ENCODE measurements around the gene SLC34A3. TPM values are rescaled to one million over a fixed set of nuclear protein-coding genes. Genes with fewer than 3 reads are reported as not detected.

SLC34A3 gene
- polyA plus RNA-seq, 3 donors, result 0.04 to 0.06 TPM; not detected in 1

DNA sequence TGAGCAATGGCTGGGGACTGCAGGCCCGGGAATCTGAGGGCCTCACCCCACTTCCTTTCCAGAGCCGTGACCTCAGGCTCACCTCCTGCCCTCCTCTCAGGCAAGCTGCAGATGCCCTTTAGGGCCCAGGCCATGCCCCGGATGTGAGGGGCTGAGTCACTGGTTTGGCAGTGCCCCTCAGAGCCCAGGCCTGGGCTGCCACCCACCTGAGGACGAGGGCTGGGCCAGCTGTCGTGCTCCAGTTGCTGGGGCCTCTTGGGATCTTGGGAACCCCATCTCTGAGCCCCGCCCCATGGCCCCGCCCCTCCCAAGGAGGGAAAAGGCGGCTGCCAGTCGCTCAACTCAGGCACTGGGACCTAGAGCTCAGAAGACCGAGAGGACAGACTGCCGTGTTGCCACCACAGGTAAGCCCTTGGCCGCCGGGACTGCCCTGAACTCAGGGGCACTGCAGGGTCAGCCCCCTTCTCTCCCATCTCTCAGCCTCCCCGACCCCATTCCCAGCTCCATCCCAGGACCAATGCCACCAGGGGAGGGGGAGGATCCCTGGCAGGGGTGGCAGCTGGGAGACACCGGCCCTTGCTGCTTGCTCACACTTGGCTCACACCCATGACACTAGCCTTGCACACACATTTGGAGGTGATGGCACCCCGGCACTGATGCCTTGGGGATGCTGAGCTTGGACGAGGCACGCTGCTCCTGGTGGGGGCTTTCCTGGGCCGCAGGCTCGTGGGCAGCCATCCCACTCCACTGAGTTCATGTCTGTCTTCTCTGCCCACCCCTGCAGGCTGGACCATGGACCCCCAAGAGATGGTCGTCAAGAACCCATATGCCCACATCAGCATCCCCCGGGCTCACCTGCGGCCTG, 5.6 kb upstream of the SLC34A3 start, which contains the start of gene CYSRT1:
Gene CYSRT1 (plus strand): TSS at position 345 of the 865 bp plus-strand sequence. CDS start 448 bp downstream, at position 793.
- 54 to 56% (median 55%) methylated on average over 22 to 23 of the region's 23 CpGs for WGBS, 3 donors
- H3K27ac ChIP-seq (ENCODE audit: low read depth, low read length), result no peak within 1 kb of the TSS

DNA sequence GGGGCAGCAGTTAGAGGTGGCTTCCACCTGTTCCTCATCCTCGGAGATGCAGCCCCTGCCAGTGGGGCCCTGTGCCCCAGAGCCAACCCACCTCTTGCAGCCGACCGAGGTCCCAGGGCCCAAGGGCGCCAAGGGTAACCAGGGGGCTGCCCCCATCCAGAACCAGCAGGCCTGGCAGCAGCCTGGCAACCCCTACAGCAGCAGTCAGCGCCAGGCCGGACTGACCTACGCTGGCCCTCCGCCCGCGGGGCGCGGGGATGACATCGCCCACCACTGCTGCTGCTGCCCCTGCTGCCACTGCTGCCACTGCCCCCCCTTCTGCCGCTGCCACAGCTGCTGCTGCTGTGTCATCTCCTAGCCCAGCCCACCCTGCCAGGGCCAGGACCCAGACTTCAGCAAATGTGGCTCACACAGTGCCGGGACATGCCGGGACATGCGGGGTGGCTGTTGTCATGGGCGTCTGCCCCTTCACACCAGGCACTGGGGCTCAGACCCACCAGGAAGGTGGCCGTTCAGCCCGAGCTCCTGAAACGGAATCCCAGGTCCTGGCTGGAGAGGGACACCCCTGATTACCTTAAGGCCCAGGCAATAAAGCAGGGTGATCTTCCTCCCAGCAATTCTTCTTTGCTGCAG, 4.9 kb upstream of the SLC34A3 start:
- 79% methylated on average over 21 of the region's 21 CpGs for WGBS, 3 donors
- no peak overlapping the region for H3K27ac ChIP-seq (ENCODE audit: low read depth, low read length)

DNA sequence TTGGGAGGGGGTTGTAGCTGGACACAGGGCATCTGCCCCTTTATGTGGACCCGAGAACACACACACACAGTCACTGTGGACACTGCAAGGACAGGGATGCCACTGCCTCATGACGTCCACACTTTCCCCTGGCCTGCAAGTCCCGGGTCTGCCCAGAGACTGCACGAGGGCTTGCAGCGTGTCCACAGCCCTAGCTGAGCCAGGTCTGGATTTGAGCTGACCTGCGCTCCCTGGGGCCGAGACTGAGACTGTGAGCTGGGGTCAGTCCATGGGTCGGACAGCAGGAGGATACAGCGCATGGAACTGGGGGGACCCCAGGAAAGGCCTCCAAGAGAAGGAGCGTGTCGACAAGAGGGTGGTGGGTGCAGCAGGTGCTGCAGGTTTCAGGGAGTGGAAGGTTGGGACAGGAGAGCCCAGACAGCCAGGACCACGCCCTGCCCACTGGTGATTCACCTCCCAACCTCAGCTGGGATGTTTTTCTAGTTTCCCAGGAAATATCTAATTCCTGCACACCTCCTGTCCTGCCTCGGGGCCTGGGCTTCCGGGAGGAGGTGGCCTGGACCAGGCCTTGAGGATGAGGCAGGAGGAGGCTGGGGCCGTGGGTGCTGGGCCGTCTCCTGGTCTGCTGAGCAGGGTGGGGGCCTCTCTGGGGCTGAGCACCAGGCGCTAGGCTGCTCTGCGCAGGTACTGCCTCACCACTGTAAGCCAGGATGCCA, 4.2 kb upstream of the SLC34A3 start:
- WGBS, 3 donors, result 64 to 70% (median 66%) methylated on average over 18 of the region's 18 CpGs
- no peak overlapping the region for H3K27ac ChIP-seq (ENCODE audit: low read depth, low read length)

DNA sequence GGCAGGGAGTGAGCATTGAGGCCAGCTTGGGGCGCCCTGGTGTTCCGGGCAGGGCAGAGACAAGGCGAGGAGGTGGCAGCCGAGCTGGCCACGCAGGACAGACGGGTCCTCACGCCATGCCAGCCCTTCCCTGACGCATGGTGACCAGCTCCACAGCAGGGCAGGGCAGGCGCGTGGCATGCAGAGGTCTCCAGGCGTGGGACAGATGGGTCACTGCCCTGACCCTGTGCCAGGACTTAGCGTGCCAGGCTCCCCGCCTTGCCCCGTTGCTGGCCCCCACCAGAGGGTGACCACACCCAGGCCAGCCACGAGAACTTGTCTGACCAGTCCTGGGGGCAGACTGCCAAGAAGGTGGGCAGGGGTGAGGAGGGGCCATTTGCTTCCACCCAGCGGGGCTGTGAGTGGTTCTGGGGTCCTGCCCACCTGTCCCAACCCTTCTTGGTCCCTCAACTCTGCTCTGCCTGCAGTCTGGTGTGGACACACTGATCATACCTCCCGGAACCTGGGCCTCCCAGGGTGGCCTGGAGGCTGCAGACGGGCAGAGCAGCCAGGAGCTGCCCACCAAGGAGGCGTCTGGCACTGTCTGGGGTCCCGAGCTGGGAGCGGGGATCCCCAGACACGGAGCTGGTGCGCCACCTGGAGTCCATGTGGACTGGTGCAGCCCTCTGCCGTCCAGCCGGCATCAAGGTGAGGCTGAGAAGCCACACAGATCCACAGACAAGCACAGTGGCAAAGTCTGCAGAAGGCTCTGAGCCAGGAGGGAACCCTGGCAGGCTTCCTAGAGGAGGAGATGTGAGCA, 3.4 kb upstream of the SLC34A3 start, which contains the start of gene RNF224:
Gene RNF224 (plus strand): TSS at position 449 of the 799 bp plus-strand sequence. CDS start 834 bp downstream, outside the sequence.
- no peak within 1 kb of the TSS for H3K27ac ChIP-seq (ENCODE audit: low read depth, low read length)
- WGBS, 3 donors, result 11 to 39% (median 31%) methylated on average over 22 to 25 of the region's 25 CpGs

DNA sequence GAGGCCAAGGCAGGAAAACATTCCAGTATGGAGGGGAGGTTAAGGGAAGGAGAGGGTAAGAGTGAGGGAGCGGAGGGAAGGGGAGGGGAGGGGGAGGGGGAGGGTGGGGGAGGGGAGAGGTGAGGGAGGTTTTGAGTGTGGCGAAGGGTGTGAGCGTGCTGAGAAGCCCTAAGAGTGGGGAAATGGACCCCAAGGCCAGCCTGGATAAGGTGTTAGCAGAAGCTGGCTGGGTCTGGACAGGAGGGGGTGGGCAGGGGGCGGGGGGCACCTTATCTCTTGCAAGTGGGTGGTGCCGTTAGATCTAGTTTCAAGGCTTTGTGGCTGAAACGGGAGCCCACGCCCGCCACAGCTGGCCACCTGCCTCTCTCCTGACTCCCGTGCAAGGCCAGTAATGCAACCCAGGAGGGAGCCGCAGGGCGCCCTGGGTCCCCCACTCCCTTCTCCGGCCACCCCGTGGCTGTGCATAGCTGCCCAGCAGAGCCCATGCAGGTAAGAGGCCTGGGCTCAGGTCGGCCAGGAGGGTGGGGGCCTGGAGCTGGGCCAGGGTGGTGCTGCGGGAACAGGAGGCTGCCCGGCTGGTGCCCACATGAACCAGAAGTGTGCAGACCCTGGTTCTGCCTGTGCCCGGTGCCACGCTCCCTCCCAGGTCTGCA, 2.7 kb upstream of the SLC34A3 start:
- no peak overlapping the region for H3K27ac ChIP-seq (ENCODE audit: low read depth, low read length)

DNA sequence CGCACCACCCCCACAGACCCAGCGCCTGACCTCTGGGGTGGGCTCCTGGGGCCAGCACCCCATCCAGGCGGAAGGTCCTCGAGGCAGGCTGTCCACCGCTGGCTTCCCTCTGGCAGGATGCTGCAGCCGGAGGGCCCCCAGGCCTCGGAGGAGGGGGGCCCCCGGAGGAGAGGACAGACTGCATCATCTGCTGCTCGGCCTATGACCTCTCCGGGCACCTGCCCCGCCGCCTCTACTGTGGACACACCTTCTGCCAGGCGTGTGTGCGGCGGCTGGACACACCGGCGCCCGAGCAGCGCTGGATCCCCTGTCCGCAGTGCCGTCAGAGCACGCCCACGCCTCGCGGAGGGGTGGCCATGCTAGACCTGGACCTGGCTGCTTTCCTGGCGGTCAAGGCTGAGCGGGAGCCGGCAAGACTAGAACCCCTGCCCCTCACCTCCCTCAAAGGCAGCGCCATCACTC, 2.2 kb upstream of the SLC34A3 start:
- H3K27ac ChIP-seq (ENCODE audit: low read depth, low read length), result no peak overlapping the region
- 53 to 57% (median 56%) methylated on average over 27 to 29 of the region's 29 CpGs for WGBS, 3 donors

More for the DNA sequence above, 2.7 kb upstream of the SLC34A3 start:
- 25 to 43% (median 33%) methylated on average over 18 of the region's 18 CpGs for WGBS, 3 donors

DNA sequence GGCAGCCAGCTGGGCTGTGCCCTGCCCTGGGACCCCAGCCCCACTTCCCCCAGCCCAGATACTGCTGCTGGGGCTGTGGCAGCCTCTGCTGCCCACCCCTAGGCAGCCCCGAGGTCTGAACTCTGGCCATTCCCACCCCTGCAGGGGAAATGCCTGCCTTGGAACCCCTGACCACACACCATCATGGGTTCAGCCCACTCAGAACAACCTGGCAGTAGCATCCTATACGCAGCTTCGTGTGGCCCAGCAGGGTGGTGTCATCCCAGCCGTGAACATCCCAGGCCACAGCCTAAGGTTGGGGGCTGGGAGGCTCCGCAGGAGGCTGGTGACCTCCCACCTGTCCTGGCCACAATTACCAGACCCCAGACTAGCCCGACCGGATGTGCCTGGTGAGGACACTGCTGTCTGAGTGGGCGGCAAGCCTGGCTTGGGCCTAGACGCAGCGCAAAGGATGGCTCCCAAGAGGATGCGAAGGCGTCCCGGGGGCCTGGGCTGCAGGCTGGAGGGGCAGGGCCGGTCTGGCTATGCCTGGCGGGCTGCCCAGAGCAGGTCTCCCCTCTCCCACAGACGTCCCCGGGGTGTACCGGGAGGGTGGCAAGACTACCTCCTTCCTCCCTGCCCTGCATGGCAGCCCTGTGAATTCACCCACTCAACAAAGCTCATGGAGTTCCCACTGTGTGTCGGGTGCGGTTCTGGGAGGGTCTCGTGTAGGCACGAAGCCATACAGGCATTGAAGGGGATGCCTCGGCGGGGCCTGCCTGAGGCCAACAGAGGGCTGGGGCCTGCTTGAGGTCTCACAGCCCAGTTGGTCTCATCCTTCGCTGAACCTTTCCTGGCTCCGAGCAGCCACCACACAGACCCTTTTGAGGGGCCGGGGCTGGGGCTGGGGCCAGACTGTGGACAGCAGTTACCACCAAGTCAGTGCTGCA, 1.5 kb upstream of the SLC34A3 start:
- no peak overlapping the region for H3K27ac ChIP-seq (ENCODE audit: low read depth, low read length)
- WGBS, 3 donors, result 59 to 73% (median 61%) methylated on average over 26 to 27 of the region's 27 CpGs

DNA sequence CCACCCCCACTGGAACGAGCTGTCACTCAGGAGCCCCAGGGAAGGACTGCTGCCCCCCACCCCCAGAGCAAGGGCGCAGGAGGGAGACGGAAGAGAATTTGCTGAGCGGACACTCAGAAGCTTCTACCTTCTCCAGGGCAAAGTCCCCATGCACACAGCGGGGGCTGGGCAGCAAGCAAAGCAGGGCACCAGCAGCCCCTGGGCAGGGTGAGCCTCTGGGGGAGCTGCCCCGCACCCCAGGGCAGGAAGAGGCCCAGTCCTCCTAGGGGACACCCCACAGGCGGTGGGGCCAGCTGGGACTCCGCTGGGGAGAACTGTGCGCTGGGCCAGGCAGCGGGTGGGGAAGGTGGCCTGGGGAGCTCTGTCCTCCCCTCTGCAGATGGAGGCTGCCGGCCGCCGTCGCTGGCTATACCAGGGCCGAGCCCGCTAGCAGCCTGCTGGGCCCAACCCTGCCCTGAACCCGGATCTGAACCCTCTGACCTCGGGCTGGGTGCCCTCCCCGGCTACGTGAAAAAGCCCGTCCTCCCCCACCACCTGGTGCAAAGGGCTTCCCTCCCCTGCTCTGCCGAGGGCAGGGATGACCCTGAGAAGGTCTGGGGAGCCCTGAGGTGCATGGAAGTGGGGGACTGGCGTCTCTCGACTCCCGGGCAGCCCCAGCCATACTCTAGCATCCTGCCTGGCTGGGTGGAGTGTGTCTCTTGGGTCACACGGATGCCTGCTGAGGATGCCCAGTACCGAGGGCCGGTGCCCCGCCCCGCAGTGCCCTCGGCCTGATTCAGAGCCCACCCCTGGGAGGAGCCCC, 597 bp upstream of the SLC34A3 start:
- WGBS, 3 donors, result 57 to 63% (median 59%) methylated on average over 24 to 31 of the region's 31 CpGs
- no peak overlapping the region for H3K27ac ChIP-seq (ENCODE audit: low read depth, low read length)

DNA sequence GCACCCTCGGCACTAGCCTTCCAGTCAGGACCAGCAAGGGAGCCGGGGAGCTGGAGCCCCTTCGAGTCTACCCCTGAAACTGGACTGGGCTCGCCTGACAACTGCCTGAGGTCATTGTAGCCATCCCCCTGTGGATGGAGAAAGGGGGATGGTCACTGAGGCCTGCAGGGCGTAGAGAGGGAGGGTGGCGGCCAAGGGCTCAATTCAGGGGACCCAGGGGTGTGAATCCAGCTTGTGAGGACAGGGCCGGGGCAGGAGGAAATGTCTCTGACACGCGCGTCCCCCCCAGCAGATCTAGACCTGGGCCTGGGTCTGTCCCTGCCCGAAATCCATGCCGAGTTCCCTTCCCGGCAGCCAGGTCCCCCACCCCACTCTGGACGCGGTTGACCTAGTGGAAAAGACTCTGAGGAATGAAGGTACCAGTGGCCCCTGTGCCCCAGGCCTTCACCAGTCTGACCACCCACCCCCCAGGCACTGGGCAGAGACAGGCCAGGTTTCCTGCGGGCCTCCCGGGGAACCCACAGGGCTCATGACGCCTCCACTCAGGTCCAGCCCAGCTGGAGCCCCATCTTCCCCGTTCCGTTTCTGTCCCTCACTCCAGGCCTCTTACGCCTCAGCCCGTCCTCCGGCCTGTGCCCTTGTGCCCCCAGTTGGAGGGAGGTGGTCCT, 805 bp downstream of the SLC34A3 start:
- H3K27ac ChIP-seq (ENCODE audit: low read depth, low read length), result no peak overlapping the region
- 79 to 89% (median 81%) methylated on average over 22 to 23 of the region's 23 CpGs for WGBS, 3 donors

DNA sequence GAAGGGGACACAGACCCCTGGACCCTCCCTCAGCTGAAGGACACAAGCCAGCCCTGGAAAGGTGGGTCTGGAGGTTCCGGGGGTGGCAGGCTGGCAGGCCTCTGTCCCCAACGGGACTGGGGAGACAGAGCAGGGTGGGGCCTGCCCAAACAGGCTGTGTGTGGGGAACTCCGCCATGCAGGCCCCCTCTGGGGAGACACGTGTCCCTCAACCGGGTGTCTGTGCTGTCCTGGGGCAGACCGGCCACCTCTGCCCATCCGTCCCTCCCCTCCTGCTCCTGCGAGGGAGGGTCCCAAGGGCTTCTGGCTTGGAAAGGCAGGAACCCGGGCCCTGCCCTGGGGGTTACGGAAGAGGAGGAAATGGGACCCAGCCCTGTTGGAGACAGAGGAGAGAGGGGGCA, 1.4 kb downstream of the SLC34A3 start:
- H3K27ac ChIP-seq (ENCODE audit: low read depth, low read length), result no peak overlapping the region
- 57 to 78% (median 69%) methylated on average over 10 of the region's 10 CpGs for WGBS, 3 donors

DNA sequence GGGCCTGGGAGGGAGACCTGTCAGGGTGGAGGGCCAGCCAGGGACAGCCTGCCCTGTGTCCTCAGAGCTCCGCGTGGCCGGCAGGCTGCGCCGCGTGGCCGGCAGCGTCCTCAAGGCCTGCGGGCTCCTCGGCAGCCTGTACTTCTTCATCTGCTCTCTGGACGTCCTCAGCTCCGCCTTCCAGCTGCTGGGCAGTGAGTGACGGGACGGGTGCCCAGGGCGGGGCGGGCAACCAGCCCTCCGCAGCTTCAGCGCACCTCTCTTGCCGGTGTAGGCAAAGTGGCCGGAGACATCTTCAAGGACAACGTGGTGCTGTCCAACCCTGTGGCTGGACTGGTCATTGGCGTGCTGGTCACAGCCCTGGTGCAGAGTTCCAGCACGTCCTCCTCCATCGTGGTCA, 1.8 kb downstream of the SLC34A3 start:
- H3K27ac ChIP-seq (ENCODE audit: low read depth, low read length), result no peak overlapping the region
- WGBS, 3 donors, result 66 to 87% (median 75%) methylated on average over 21 to 24 of the region's 24 CpGs

DNA sequence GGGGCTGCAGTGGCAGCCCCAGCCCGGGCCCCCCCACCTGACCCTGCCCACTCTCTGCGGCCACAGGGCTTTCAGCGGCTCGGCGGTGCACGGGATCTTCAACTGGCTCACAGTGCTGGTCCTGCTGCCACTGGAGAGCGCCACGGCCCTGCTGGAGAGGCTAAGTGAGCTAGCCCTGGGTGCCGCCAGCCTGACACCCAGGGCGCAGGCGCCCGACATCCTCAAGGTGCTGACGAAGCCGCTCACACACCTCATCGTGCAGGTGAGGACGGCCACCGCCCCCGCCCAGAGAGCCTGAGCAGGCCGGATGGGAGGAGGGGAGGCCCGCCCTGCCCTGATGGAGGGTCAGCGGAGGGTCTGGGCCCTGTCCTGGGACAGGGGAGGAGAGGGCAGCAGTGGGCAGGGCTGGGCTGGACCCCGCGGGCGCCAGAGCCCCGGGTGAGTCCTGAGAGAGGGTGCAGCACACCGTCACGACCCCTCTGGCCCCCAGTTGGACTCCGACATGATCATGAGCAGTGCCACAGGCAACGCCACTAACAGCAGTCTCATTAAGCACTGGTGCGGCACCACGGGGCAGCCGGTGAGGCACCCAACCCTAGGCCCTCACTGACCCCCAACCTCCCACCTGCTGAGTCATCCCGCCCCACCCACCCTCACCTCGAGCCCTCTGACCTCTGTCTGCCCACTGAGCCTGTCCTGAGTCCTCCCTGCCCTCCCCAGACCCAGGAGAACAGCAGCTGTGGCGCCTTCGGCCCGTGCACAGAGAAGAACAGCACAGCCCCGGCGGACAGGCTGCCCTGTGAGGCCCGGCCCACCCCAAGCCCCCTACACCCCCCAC, 2.7 kb downstream of the SLC34A3 start:
- no peak overlapping the region for H3K27ac ChIP-seq (ENCODE audit: low read depth, low read length)
- WGBS, 3 donors, result 69 to 78% (median 74%) methylated on average over 26 to 40 of the region's 40 CpGs

DNA sequence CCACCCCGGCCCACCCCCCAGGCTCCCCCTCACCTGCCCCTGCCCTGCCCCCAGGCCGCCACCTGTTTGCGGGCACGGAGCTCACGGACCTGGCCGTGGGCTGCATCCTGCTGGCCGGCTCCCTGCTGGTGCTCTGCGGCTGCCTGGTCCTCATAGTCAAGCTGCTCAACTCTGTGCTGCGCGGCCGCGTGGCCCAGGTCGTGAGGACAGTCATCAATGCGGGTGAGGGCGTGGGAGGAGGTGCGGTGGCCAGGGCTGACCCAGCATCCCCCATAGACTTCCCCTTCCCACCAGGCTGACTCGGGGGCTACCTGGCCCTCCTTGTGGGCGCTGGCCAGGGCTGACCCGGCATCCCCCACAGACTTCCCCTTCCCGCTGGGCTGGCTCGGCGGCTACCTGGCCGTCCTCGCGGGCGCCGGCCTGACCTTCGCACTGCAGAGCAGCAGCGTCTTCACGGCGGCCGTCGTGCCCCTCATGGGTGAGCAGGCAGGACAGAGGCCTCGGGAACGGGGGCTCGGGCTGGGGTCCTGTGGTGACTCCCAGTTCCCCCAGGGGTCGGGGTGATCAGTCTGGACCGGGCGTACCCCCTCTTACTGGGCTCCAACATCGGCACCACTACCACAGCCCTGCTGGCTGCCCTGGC, 3.5 kb downstream of the SLC34A3 start:
- no peak overlapping the region for H3K27ac ChIP-seq (ENCODE audit: low read depth, low read length)
- WGBS, 3 donors, result 47 to 54% (median 49%) methylated on average over 32 to 40 of the region's 40 CpGs

DNA sequence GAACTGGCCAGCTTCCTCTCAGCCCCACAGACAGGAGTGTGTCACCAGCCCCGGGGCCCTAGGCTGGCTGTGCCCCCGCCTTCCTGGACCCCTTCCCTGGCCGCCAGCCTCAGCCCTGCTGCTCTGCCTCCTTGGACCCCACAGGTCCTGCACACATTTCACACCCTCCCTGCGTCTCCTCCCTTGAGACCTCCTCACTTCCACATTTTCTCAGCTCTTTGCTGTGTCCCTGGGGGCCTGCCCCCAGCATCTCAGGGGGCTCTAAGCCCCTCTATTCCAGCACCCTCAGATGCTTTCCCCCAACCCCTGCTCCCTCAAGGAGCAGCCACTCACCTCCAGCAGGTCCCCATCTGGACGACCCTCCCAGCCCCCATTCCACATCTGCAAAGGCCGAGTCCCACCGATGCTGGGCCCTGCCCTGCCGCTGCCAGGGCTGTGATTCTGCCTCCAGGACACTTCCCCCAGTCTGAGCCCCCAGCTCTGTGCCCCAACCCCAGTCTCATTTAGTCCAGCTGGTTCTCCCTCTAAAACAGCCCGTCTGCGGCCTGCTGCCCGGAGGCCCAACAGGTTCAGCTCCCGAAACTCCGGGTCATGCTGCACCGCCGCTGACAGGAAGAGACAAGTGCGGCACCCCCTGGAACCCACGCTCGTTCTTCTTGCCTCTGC, 4.2 kb downstream of the SLC34A3 start:
- WGBS, 3 donors, result 65 to 82% (median 72%) methylated on average over 17 to 18 of the region's 18 CpGs
- no peak overlapping the region for H3K27ac ChIP-seq (ENCODE audit: low read depth, low read length)
